Endothelial cell of umbilical vein (primary cell): Measurements from ENCODE around the gene ORC5. TPM values are rescaled to one million over a fixed set of nuclear protein-coding genes. Genes with fewer than 3 reads are reported as not detected.

Source experiments
- BruUV-seq: library from RNA; stranded (reverse); fragments of 400-500 nt; replicated peaks from 2 replicates; lab custom pipeline; 2021; lab: Mats Ljungman, UMichigan
- CTCF ChIA-PET: fragments of 300-600, 350-600 bp; sonication (Branson Sonifier 250); formaldehyde crosslinking; loops from one replicate; lab custom pipeline; 2021; ENCODE audit warnings: antibody characterized with exemption, inconsistent platforms; lab: Charles Lee
- POLR2A ChIA-PET: fragments of 300-600, 350-600 bp; sonication (Branson Sonifier 250); formaldehyde crosslinking; loops from one replicate; lab custom pipeline; 2021; ENCODE audit warnings: antibody characterized with exemption, inconsistent platforms; lab: Charles Lee
- DNase-seq: peaks from one replicate; pipeline ENCODE4 v3.0.0-alpha.2; 2011; ENCODE audit warnings: low read depth, low spot score
- FAIRE-seq: peaks from 2 replicates; lab custom pipeline; 2011; peaks lifted over from hg19 to GRCh38; lab: Jason Lieb, UNC
- H2AFZ ChIP-seq: 2 replicates; pipeline ENCODE4 v1.6.0; 2012; ENCODE audit warnings: low read depth, low read length, control low read depth, inconsistent platforms
- H3K27ac ChIP-seq: 2 replicates; pipeline ENCODE4 v1.5.1; 2011; ENCODE audit warnings: low read depth, mild to moderate bottlenecking, control low read depth, low read length, moderate library complexity; ENCODE audit not compliant: insufficient read depth
- H3K27me3 ChIP-seq, 2 experiments: 2 replicates each; pipeline versions ENCODE4 v1.6.0 to v1.6.1; 2011; ENCODE audit warnings: low read length in 2 of 2, mixed read lengths in 1 of 2; ENCODE audit not compliant: control insufficient read depth in 2 of 2, insufficient read depth in 2 of 2
- H3K36me3 ChIP-seq, 2 experiments: 2 replicates in 1 of 2; 3 replicates in 1 of 2; pipeline ENCODE4 v1.5.1; 2011; ENCODE audit warnings: low read length in 2 of 2, mild to moderate bottlenecking in 1 of 2, moderate library complexity in 1 of 2; ENCODE audit not compliant: control insufficient read depth in 2 of 2, insufficient read depth in 2 of 2; ENCODE audit errors: extremely low read depth in 1 of 2
- H3K4me1 ChIP-seq: 3 replicates; pipeline ENCODE4 v1.5.1; 2011; ENCODE audit warnings: mild to moderate bottlenecking, low read length; ENCODE audit not compliant: control insufficient read depth, insufficient read depth; ENCODE audit errors: extremely low read depth
- H3K4me2 ChIP-seq: 2 replicates; pipeline ENCODE4 v1.6.1; 2011; ENCODE audit warnings: low read length, control low read depth, mixed read lengths; ENCODE audit not compliant: insufficient read depth
- H3K4me3 ChIP-seq, 3 experiments: fragments of 200-600 bp in 1 of 3; sonication (generic), shearing (Covaris generic) in 1 of 3; replicated peaks in 1 of 3; 2 replicates each; pipeline ENCODE4 v1.5.1; 2011 to 2016; ENCODE audit warnings: control low read depth in 3 of 3, low read length in 3 of 3, mild to moderate bottlenecking in 2 of 3, inconsistent platforms in 1 of 3, low read depth in 1 of 3, moderate library complexity in 1 of 3; ENCODE audit not compliant: insufficient read depth in 1 of 3
- H3K79me2 ChIP-seq: 2 replicates; pipeline ENCODE4 v1.6.0; 2012; ENCODE audit warnings: low read length, inconsistent platforms; ENCODE audit not compliant: control insufficient read depth, insufficient read depth
- H3K9ac ChIP-seq: replicated peaks from 2 replicates; pipeline ENCODE3; 2011; ENCODE audit warnings: low read length, control low read depth; ENCODE audit not compliant: insufficient read depth; ENCODE audit errors: extremely low read depth
- H3K9me1 ChIP-seq: replicated peaks from 3 replicates; pipeline ENCODE4 v1.6.0; 2011; ENCODE audit warnings: mild to moderate bottlenecking, low read length; ENCODE audit not compliant: control insufficient read depth, insufficient read depth; ENCODE audit errors: extremely low read depth
- H3K9me3 ChIP-seq: replicated peaks from 2 replicates; pipeline ENCODE4 v1.5.1; 2012; ENCODE audit warnings: low read length, inconsistent platforms; ENCODE audit not compliant: control insufficient read depth, insufficient read depth
- H4K20me1 ChIP-seq: replicated peaks from 2 replicates; pipeline ENCODE3; 2011; ENCODE audit warnings: mild to moderate bottlenecking, low read length; ENCODE audit not compliant: control insufficient read depth, insufficient read depth; ENCODE audit errors: extremely low read depth
- EZH2 ChIP-seq: IDR thresholded peaks from 2 replicates; pipeline ENCODE4 v1.6.1; 2012; ENCODE audit warnings: borderline replicate concordance, low read depth, mild to moderate bottlenecking, moderate library complexity, low read length, inconsistent platforms; ENCODE audit not compliant: severe bottlenecking
- FOS ChIP-seq: IDR thresholded peaks from 2 replicates; pipeline ENCODE4 v1.6.1; 2011; ENCODE audit warnings: mild to moderate bottlenecking, low read length, moderate library complexity, borderline replicate concordance; ENCODE audit not compliant: insufficient read depth
- GATA2 ChIP-seq: IDR thresholded peaks from 2 replicates; pipeline ENCODE4 v1.7.0; 2011; ENCODE audit warnings: low read depth, mild to moderate bottlenecking, moderate library complexity, mixed read lengths, low read length; ENCODE audit not compliant: insufficient read length, insufficient read depth
- JUN ChIP-seq: IDR thresholded peaks from 2 replicates; pipeline ENCODE4 v1.6.1; 2011; ENCODE audit warnings: borderline replicate concordance, low read depth; ENCODE audit not compliant: insufficient read length, insufficient read depth
- MYC ChIP-seq: IDR thresholded peaks from one replicate; pipeline ENCODE4 v1.6.1; 2011; ENCODE audit warnings: mild to moderate bottlenecking, low read depth, low read length
- POLR2AphosphoS5 ChIP-seq: IDR thresholded peaks from 2 replicates; pipeline ENCODE4 v1.6.1; 2012; ENCODE audit warnings: low read depth, mild to moderate bottlenecking, control low read depth, low read length, moderate library complexity; ENCODE audit not compliant: insufficient read depth
- dilution Hi-C: fragments of 300-500 bp; cut with MboI; formaldehyde crosslinking; loops from one replicate; pipeline ENCODE4 v1.15.0; 2019; ENCODE audit warnings: low sequenced_read_pairs; ENCODE audit not compliant: extremely low pct_ligation_motif_present
- intact Hi-C: fragments of 100-400 bp; cut with micrococcal nuclease; formaldehyde crosslinking; loops from one replicate; pipeline ENCODE4 v1.10.0; 2022
- polyA plus RNA-seq, 4 experiments: library from polyadenylated mRNA; depleted of rRNA in 3 of 4; stranded (reverse) in 3 of 4; unstranded in 1 of 4; fragments of >200 nt; gene quantifications; 2 replicates each; pipeline versions ENCODE4 v1.2.1 to v1.2.3, GENCODE V29; 2011 to 2012; ENCODE audit warnings: missing spikeins in 1 of 4
- total RNA-seq: library from RNA; stranded (reverse); gene quantifications from 2 replicates; pipeline ENCODE4 v1.2.3, GENCODE V29; 2021
- TF ChIP-seq, protein P1 (sequence below), 2 donors: IDR thresholded peaks; 1 replicate in 1 of 2; 2 replicates in 1 of 2; pipeline ENCODE4 v1.5.1; 2011; ENCODE audit warnings: low read length in 2 of 2, mild to moderate bottlenecking in 2 of 2, moderate library complexity in 2 of 2, control low read depth in 1 of 2, inconsistent platforms in 1 of 2, low read depth in 1 of 2; ENCODE audit not compliant: insufficient read depth in 1 of 2; ENCODE audit errors: extremely low read depth in 1 of 2
- TF ChIP-seq, protein P2 (sequence below): IDR thresholded peaks from 2 replicates; pipeline ENCODE4 v1.6.1; 2011; ENCODE audit not compliant: insufficient read depth, insufficient read length

Gene ORC5
- total and polyA plus RNA-seq, 2 donors (not counting 3 experiments of a cell fraction or from before 2014, with no cell fraction given), result 7.9 to 21.1 TPM

- Histone ChIP-seq H3K9me1 (no peaks in the 10 kb centered on the region), H4K20me1 (no peaks in the 10 kb centered on the region), H3K79me2 (no peaks in the 10 kb centered on the region), H3K27me3 (no peaks in the 10 kb centered on the region), H3K9ac (no peak overlapping the region), H3K9me3 (no peaks in the 10 kb centered on the region), H3K4me2 (no peak overlapping the region), H3K4me1 (peaks cover 12% of the 10 kb centered on the region), H3K4me3 (no peak overlapping the region), H3K36me3 (peaks cover 0 to 2% of the 10 kb centered on the region in 2 experiments), H2AFZ (no peak overlapping the region), H3K27ac (no peak overlapping the region)
- intact Hi-C loops, result no loop called here
- DNase-seq (no peak), FAIRE-seq (no peak)
- no peak for TF ChIP-seq EZH2
- TF ChIP-seq MYC, result no peak
- TF ChIP-seq GATA2, result no peak
- no peak for TF ChIP-seq JUN
- TF ChIP-seq, protein P1, sequence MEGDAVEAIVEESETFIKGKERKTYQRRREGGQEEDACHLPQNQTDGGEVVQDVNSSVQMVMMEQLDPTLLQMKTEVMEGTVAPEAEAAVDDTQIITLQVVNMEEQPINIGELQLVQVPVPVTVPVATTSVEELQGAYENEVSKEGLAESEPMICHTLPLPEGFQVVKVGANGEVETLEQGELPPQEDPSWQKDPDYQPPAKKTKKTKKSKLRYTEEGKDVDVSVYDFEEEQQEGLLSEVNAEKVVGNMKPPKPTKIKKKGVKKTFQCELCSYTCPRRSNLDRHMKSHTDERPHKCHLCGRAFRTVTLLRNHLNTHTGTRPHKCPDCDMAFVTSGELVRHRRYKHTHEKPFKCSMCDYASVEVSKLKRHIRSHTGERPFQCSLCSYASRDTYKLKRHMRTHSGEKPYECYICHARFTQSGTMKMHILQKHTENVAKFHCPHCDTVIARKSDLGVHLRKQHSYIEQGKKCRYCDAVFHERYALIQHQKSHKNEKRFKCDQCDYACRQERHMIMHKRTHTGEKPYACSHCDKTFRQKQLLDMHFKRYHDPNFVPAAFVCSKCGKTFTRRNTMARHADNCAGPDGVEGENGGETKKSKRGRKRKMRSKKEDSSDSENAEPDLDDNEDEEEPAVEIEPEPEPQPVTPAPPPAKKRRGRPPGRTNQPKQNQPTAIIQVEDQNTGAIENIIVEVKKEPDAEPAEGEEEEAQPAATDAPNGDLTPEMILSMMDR (IDR thresholded peaks at IDR 0.05; ENCODE audit: extremely low read depth in 1 of 2, insufficient read depth in 1 of 2, low read depth in 1 of 2, low read length in 2 of 2), result no peak
- TF ChIP-seq, protein P2, sequence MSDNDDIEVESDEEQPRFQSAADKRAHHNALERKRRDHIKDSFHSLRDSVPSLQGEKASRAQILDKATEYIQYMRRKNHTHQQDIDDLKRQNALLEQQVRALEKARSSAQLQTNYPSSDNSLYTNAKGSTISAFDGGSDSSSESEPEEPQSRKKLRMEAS, result no peak
- no peak for TF ChIP-seq POLR2AphosphoS5
- TF ChIP-seq FOS, result no peak
- ChIA-PET POLR2A (no interaction called here), CTCF (interaction anchor here (1.2 kb wide), 1 partner anchor 10 kb away, joined by 3 read pairs; no protein-coding TSS in a partner anchor)
- dilution Hi-C loops, result no loop called here
- BruUV-seq, result no TSS peak
Observed at GRCh38 chr7:104176332-104176731, 31.5 kb downstream of the ORC5 start.
